Central memory CD4-positive, alpha-beta T cell (primary cell): ENCODE results near the gene ZBTB40.

Experiments
- DNase-seq: peaks from one replicate; pipeline ENCODE4 v3.0.0; 2022

Gene ZBTB40

DNA sequence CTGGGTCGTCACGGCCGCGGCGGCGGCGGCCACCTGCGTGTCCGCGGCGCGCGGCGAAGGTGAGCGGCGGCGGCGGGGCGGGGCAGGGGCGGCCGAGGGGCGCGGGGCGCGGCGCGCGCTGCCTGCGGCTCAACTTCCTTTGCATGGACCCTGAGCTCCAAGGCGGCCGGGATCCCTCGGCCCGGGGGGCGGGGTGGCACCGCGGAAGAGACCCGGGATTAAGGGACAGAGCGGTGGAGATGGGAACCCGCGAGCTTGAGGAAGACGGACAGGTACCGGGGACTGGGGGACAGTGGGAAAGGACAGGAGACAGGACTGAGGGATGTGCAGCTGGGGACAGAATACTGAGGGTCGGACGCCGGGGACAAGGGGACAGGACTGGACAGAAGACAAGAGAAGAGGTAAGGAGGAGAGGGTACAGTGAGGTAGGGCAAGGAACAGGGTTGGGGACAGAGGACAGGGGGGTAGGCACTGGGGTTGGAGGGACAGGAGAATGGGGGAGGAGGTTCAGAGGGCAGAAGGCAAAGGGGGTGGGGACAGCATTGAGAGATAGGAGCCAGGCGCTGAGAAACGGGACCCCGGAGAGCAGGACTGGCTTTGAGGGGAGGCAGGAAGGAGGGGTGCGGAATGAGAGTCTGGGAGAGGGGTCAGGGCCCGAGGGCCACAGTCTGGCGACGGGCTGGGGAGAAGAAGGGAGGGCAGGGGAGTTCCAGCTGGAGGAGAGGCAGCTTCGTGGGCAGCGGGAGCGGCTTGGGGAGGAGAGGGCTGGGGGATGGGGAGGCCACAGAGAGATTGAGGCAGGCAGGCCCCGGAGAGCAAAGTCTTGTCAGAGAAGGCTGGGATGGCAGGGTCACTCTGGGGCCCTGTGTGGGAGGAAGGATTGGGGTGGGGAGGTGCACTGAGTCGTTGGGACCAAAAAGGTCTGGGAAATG is 112.3 kb downstream of the ZBTB40 start:
- DNase-seq = no peak

DNA sequence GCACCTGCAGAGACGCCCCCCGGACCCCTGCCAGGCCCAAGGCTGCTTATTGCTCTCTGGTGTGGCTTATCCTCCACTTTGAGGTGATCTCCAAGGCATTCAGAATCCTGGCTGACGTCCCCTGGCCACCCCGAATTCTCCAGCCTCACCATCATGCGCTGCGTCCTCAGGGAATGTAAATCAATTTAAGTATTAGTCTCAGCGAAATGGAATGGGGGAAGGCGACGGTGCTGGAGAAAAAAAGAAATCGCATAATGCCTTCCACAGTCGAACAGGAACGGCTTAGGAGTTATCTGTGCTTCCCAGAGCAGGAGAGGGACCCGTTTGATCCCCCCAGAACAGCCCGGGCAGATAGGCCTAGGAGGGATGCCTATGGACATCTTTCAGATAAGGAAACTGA is 114.5 kb downstream of the ZBTB40 start:
- DNase-seq = no peak

DNA sequence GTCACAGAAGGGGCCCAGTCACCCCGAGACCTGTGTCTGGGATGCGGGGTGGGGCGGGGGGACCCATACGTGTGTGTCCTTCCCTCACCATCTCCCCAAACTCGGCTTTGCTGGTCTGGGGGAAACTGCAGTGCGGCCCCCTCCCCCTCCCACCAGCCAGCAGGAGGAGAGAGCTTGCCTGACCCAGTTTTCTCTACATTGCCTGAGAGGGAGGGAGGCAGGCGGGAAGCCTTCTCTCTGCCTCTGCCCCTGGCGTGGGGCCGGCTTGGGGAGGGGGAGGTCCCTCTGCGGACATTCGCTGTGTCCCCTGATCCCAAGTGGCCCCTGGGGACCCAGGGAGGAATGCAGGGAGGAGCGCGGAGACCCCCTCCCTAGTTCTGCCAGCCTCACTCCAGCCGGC is 115.5 kb downstream of the ZBTB40 start:
- no peak for DNase-seq

DNA sequence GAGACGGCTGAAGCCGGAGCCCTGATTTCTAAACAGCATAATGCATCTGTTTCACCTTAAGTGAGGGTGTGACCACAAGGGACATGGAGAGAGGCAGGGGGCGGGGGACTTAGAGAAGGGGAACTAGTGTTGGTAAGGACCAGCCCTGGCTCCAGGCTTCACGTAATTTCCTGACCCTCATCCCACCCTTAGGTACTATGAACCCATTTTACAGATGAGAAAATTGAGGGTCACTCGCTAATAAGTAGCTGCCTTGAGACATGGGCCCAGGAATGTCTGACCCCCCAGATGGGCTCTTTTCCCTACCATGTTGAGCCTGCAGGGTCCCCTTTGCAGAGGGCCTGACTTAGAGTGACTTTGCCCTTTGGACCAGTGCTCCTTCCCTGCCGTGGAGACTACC is 116.3 kb downstream of the ZBTB40 start:
- no peak for DNase-seq

DNA sequence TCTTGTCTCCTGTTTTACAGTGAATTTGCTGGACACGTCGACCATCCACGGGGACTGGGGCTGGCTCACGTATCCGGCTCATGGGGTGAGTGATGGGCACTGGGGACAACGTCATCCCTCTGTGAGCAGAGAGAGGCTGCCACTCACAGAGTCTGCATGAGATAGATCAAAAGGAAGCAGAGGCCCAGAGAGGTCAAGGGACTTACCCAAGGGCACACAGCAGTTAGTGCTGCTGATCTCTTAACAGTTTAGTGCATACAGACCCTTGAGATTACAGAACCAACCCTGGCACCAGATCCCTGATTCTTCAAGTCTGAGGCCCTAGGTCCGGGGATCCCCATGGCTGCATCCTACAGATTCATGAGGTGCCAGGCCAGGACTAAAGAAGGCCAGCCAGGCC is 117.6 kb downstream of the ZBTB40 start:
- no peak for DNase-seq

DNA sequence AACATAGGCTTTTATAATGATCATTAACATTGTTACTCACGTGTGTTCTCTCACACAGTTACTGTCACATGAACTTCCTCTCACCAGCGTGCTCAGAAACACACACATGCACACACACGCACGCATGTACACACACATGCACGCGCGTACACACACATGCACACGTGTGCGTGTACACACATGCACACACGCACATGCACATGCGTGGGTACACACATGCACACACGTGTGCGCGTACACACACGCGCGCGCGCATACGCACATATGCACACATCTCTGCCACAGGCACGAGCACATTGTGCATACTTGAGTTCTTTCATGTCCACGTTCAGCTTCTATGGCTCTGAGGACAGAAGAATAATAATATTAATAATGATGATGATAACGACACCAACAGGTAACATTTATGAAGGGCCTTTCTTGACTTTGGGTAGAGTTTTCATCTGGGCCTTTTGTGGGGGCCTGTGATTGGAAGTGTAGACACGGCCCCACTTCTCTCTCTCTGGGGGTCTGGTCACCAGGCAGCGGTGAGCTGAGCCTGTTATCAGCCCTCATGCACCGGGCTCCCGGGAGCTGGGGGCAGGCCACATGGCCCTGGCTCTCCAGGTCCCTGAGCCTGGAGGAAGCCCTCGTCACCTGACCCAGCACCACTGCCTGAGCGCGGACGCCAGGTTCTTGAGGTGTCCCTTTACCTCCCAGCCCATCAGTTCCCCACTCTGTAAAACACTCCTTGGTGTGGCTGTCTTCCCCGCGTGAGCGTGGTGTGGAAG is 118.7 kb downstream of the ZBTB40 start:
- DNase-seq = no peak

DNA sequence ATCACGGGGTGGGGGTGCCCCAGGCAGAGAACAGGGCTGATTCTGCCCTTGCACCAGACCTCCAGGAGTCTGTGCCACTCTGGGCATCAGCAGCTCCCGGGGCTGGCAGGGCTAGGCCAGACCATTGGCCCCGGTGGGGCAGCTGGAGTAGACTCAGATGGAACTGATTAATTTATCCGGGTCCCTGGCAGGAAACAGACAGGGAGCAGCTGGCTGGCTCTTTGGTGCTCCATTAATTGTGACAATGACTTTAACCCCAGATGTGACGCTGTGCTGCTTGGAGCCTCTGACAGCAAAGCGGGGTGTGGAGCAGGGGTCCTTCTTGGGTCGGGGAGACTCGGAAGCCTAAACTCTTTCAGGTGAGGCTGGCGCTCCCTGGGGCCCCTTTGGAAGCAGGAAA is 121.2 kb downstream of the ZBTB40 start:
- DNase-seq = no peak

DNA sequence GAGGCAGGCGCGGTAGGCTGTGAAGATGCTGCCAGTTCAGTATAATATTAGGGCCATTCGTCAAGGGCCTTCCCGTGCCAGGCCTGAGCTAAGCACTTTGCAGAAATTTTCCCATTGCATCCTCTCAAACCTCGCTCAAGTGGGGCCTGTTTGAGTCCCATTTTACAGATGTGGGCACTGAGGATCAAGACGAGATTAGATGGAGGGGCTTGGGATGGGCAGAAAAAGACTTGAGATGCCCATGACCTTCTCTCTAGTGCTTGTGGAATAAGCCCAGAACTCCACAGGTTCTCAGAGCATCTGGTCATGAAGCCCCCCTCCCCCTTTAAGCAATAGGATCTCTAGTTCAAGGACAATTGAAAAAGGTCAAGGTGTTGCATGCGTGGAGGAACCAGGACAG is 121.6 kb downstream of the ZBTB40 start:
- no peak for DNase-seq

DNA sequence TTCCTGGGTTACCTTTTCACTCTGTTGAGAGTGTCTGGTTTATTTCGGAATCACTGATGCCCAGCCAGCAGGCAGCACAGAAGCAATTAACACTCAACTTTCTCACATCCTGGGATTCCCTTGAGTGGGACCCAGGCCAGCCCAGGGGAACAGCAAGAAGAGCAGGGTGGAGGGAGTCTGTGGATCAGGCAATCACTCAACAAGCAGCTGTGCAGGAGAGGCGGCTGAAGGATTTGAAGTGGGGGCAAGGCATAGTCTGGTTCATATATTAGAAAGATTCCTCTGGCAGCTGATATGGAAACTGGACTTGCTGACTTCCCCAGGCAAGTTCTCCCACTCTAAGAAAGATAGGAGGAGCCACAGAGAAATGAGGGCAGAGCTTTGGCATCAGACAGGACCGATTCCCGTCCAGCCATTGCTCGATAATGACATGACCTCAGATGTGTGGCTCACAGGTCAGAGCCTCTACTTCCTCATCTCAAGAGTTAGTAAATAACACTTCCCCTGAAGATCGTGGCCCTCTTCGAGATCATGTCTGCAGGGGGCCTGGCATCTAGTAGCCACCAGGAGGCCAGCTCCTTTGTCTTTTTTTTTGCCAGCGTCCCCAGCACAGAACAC is 124.0 kb downstream of the ZBTB40 start:
- DNase-seq = no peak

DNA sequence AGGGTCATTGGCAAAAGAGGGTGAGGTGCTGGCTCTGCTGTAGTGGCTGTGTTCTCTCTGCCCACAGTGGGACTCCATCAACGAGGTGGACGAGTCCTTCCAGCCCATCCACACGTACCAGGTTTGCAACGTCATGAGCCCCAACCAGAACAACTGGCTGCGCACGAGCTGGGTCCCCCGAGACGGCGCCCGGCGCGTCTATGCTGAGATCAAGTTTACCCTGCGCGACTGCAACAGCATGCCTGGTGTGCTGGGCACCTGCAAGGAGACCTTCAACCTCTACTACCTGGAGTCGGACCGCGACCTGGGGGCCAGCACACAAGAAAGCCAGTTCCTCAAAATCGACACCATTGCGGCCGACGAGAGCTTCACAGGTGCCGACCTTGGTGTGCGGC is 124.5 kb downstream of the ZBTB40 start:
- no peak for DNase-seq

DNA sequence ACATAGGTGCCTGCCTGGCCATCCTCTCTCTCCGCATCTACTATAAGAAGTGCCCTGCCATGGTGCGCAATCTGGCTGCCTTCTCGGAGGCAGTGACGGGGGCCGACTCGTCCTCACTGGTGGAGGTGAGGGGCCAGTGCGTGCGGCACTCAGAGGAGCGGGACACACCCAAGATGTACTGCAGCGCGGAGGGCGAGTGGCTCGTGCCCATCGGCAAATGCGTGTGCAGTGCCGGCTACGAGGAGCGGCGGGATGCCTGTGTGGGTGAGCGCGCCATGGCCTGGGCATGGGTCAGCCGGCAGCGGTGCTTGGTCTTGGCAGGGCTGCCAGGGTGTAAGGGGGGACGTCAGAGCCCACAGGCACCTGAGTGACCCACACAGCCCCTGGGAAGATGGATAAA is 125.0 kb downstream of the ZBTB40 start:
- no peak for DNase-seq

DNA sequence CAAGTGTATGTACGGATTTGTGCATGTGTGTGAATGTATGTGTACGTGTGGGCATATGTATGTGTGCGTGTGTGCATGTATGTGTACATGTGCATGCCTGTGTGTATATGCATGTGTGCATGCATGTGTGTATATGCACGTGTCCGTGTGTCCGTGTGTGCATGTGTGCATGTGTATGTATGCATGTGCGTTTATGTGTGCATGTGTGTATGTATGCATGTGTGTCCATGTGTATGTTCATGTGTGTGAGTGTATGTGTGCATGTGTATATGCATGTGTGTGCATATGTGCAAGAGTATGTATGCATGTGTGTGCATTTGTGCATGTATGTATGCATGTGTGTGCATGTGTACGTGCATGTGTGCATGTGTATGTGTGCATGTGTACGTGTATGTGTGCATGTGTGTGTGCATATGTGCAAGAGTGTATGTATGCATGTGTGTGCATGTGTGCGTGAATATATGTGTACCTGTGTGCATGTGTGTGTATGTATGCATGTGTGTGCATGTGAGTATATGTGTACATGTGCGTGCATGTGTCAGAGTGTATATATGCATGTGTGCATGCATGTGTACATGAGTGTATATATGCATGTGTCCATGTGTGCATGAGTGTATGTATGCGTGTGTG is 127.2 kb downstream of the ZBTB40 start:
- DNase-seq = no peak

DNA sequence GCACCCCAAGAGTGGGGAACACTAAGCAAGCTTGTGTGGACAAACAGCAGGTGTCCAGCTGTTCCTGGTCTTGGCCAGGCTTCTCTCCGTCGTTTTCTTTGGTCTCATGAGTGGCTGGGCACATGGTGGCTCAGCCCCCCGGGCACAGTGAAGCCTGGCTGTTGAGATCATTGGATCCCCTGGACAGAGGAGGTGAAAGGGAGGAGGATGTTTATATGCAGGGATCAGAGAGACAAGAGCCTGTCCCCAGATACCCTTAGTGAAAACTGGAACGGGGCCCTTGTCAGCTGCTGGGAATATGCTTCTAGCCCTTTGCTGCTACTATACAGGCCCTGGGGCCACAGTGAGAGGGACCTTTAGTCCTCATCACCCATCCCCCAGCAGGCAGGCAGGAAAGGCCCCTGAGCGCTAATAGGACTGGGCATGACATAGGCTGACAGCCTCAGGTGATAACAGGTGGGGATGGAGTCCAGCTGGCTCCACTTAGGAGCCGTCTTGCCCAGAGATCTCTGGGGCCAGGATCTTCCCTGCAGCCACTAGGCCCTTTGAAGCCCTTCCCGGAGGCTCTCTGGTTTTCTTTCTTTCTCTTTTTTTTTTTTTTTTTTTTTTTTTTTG is 128.0 kb downstream of the ZBTB40 start:
- no peak for DNase-seq
